Ishikawa (cell line): ENCODE data around the gene METTL15.

Experiments
- CEBPB ChIP-seq: IDR thresholded peaks from 2 replicates; pipeline ENCODE4 v1.6.1; 2012
- CREB1 ChIP-seq: IDR thresholded peaks from 2 replicates; pipeline ENCODE4 v1.6.1; 2012; ENCODE audit warnings: low read depth
- EGR1 ChIP-seq: IDR thresholded peaks from 2 replicates; pipeline ENCODE4 v1.6.1; 2012
- EP300 ChIP-seq: IDR thresholded peaks from 2 replicates; pipeline ENCODE4 v1.6.1; 2012; ENCODE audit warnings: borderline replicate concordance
- FOXM1 ChIP-seq: IDR thresholded peaks from 2 replicates; pipeline ENCODE4 v1.6.1; 2012; ENCODE audit warnings: low read depth, borderline replicate concordance
- MAX ChIP-seq: IDR thresholded peaks from 2 replicates; pipeline ENCODE4 v1.6.1; 2012
- NFIC ChIP-seq: IDR thresholded peaks from 2 replicates; pipeline ENCODE4 v1.6.1; 2012
- RAD21 ChIP-seq: IDR thresholded peaks from 2 replicates; pipeline ENCODE4 v1.6.1; 2012; ENCODE audit warnings: low read depth
- REST ChIP-seq: IDR thresholded peaks from 2 replicates; pipeline ENCODE4 v1.6.1; 2012; ENCODE audit warnings: low read depth, mild to moderate bottlenecking
- TAF1 ChIP-seq: IDR thresholded peaks from 2 replicates; pipeline ENCODE4 v1.6.1; 2012; ENCODE audit warnings: low read depth, mild to moderate bottlenecking
- TCF12 ChIP-seq: IDR thresholded peaks from 2 replicates; pipeline ENCODE4 v1.6.1; 2012; ENCODE audit warnings: low read depth
- TEAD4 ChIP-seq: IDR thresholded peaks from 2 replicates; pipeline ENCODE4 v1.6.1; 2012
- USF1 ChIP-seq: IDR thresholded peaks from 2 replicates; pipeline ENCODE4 v1.6.1; 2012
- YY1 ChIP-seq: IDR thresholded peaks from 2 replicates; pipeline ENCODE4 v1.6.1; 2012; ENCODE audit warnings: low read depth
- ZBTB7A ChIP-seq: IDR thresholded peaks from 2 replicates; pipeline ENCODE4 v1.6.1; 2012; ENCODE audit warnings: low read depth

The METTL15 gene

GRCh38 chr11:28137366-28137765, 29.2 kb downstream of the METTL15 start:
- TF ChIP-seq EP300: no peak
- no peak for TF ChIP-seq TAF1

GRCh38 chr11:28137832-28138231, 29.6 kb downstream of the METTL15 start:
- TF ChIP-seq YY1: no peak
- TF ChIP-seq RAD21: no peak
- TF ChIP-seq USF1: no peak
- TF ChIP-seq MAX: no peak
- no peak for TF ChIP-seq NFIC
- TF ChIP-seq ZBTB7A: no peak
- TF ChIP-seq CEBPB: no peak
- no peak for TF ChIP-seq EGR1
- TF ChIP-seq EP300: no peak
- no peak for TF ChIP-seq TCF12

DNA sequence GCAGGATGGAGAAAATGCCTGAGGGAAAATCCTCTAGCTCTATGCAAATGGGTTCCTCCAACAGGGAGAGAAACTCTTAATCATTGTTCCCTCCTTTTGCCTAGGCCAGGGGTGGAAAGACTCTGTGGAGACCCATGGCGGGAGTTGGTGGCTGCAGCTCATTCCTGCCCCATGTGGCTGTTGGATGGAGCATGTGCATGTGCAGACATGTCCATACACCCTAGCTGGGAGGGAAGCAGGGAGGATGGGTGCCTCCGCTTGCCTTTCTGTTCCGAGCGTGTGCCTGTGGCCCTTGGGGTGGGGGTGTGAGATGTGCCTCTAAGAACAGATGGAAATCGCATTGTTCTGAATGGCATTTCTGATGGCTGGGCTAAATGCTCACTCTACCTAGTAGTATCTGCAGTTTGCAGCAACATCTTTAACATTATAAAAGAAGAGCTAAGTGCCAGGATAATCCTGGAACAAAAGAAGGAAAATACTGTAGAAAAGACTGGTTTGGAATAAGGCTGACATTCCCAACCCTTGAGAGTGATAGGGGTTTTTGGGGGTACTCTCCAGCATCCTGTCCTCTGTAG, 31.7 kb downstream of the METTL15 start:
- no peak for TF ChIP-seq TEAD4
- no peak for TF ChIP-seq ZBTB7A
- no peak for TF ChIP-seq USF1
- no peak for TF ChIP-seq REST
- TF ChIP-seq NFIC: no peak
- no peak for TF ChIP-seq FOXM1
- no peak for TF ChIP-seq YY1
- no peak for TF ChIP-seq CEBPB
- no peak for TF ChIP-seq EP300
- no peak for TF ChIP-seq MAX
- TF ChIP-seq TCF12: no peak
- TF ChIP-seq RAD21: no peak
- TF ChIP-seq CREB1: no peak
- TF ChIP-seq EGR1: no peak
- TF ChIP-seq TAF1: no peak

- no peak for TF ChIP-seq TAF1
- no peak for TF ChIP-seq NFIC
- TF ChIP-seq CREB1: no peak
- TF ChIP-seq FOXM1: no peak
- no peak for TF ChIP-seq USF1
- TF ChIP-seq REST: no peak
- no peak for TF ChIP-seq EGR1
- TF ChIP-seq EP300: no peak
These were observed 32.7 kb downstream of the METTL15 start for GRCh38 chr11:28140689-28141455.

DNA sequence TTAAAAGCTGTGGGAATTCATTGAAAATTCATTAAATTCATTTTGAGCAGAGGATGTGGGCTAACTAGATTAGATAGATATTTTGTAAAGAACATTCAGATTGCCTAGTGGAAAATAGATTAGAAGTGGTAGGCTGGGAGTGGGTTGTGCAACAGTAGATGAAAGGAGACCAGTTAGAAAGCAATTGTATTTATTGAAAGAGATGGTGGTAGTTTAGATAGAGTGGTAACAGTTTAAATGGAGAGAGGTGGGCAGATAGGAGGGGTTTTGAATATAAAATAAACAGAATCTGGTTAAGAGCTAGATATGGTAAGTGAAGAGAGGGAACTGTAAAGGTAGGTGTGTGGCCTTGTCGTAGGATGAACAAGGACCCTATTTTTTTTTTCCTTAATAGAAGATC, 34.5 kb downstream of the METTL15 start:
- TF ChIP-seq RAD21: no peak
- TF ChIP-seq EP300: no peak
- TF ChIP-seq EGR1: no peak
- no peak for TF ChIP-seq TCF12
- TF ChIP-seq YY1: no peak
- TF ChIP-seq TAF1: no peak
- TF ChIP-seq REST: no peak
- no peak for TF ChIP-seq NFIC
